ENCODE measurements around the gene VPREB3. TPM values are rescaled to one million over a fixed set of nuclear protein-coding genes. Genes with fewer than 3 reads are reported as not detected.

VPREB3 gene
- total and polyA plus RNA-seq, 2 donors (not counting 1 experiment from before 2014, with no cell fraction given), result not detected

GRCh38 chr22:23774922-23775436 is 20.8 kb upstream of the VPREB3 start:
- no peaks in the 10 kb centered on the region for H3K36me3 ChIP-seq (ENCODE audit: control insufficient read depth, insufficient read depth, low read length)
- H4K20me1 ChIP-seq (ENCODE audit: control insufficient read depth, extremely low read depth, insufficient read depth, low read length), result no peaks in the 10 kb centered on the region
- no peak overlapping the region for H3K27ac ChIP-seq (ENCODE audit: insufficient read depth, low read length)
- no peaks in the 10 kb centered on the region for H3K79me2 ChIP-seq (ENCODE audit: control insufficient read depth, insufficient read depth, low read length)
- no peaks in the 10 kb centered on the region for H3K9me3 ChIP-seq (ENCODE audit: control insufficient read depth, insufficient read depth, low read depth, low read length)
- peaks cover 12% of the 10 kb centered on the region for H3K4me1 ChIP-seq (ENCODE audit: control insufficient read depth, extremely low read depth, insufficient read depth, low read length)
- TF ChIP-seq CTCF (conservative IDR thresholded peaks at IDR 0.05 in 1 of 2, IDR thresholded peaks at IDR 0.05 in 1 of 2; ENCODE audit: low read depth in 1 of 2, low read length in 2 of 2) (no peak), EZH2 (IDR thresholded peaks at IDR 0.05; ENCODE audit: low read length, missing control alignments) (no peak)
- peak; percentile 76 to 77 for DNase-seq (ENCODE audit: low read depth in 2 of 2)
- H3K4me3 ChIP-seq (replicated peaks in 1 of 4; ENCODE audit: control extremely low read depth in 1 of 4, insufficient read depth in 1 of 4, low read depth in 3 of 4, low read length in 4 of 4), result no peak overlapping the region
- no peak overlapping the region for H2AFZ ChIP-seq (ENCODE audit: low read length)
- H3K27me3 ChIP-seq (ENCODE audit: control insufficient read depth, insufficient read depth, low read length), result no peaks in the 10 kb centered on the region
- H3K9ac ChIP-seq (ENCODE audit: insufficient read depth, low read length), result no peak overlapping the region
- no peak overlapping the region for H3K4me2 ChIP-seq (ENCODE audit: extremely low read depth, insufficient read depth, low read length)

- Histone ChIP-seq H3K4me1 (ENCODE audit: control insufficient read depth, extremely low read depth, insufficient read depth, low read length) (peaks cover 12% of the 10 kb centered on the region), H3K36me3 (ENCODE audit: control insufficient read depth, insufficient read depth, low read length) (no peaks in the 10 kb centered on the region), H3K27me3 (ENCODE audit: control insufficient read depth, insufficient read depth, low read length) (no peaks in the 10 kb centered on the region), H3K9ac (ENCODE audit: insufficient read depth, low read length) (no peak overlapping the region), H3K9me3 (ENCODE audit: control insufficient read depth, insufficient read depth, low read depth, low read length) (no peaks in the 10 kb centered on the region), H2AFZ (ENCODE audit: low read length) (no peak overlapping the region), H3K4me3 (replicated peaks in 1 of 4; ENCODE audit: control extremely low read depth in 1 of 4, insufficient read depth in 1 of 4, low read depth in 3 of 4, low read length in 4 of 4) (no peak overlapping the region), H3K27ac (ENCODE audit: insufficient read depth, low read length) (no peak overlapping the region), H3K4me2 (ENCODE audit: extremely low read depth, insufficient read depth, low read length) (no peak overlapping the region), H3K79me2 (ENCODE audit: control insufficient read depth, insufficient read depth, low read length) (no peaks in the 10 kb centered on the region), H4K20me1 (ENCODE audit: control insufficient read depth, extremely low read depth, insufficient read depth, low read length) (no peaks in the 10 kb centered on the region)
- no peak for DNase-seq (ENCODE audit: low read depth in 2 of 2)
- TF ChIP-seq EZH2 (IDR thresholded peaks at IDR 0.05; ENCODE audit: low read length, missing control alignments), result no peak
- no peak for TF ChIP-seq CTCF (conservative IDR thresholded peaks at IDR 0.05 in 1 of 2, IDR thresholded peaks at IDR 0.05 in 1 of 2; ENCODE audit: low read depth in 1 of 2, low read length in 2 of 2)
Observed at GRCh38 chr22:23774114-23774921, 20.1 kb upstream of the VPREB3 start.

GRCh38 chr22:23773483-23774113 is 19.4 kb upstream of the VPREB3 start:
- Histone ChIP-seq H3K79me2 (ENCODE audit: control insufficient read depth, insufficient read depth, low read length) (no peaks in the 10 kb centered on the region), H3K4me2 (ENCODE audit: extremely low read depth, insufficient read depth, low read length) (peak overlapping the region; percentile 70), H3K9ac (ENCODE audit: insufficient read depth, low read length) (no peak overlapping the region), H2AFZ (ENCODE audit: low read length) (no peak overlapping the region), H3K27me3 (ENCODE audit: control insufficient read depth, insufficient read depth, low read length) (no peaks in the 10 kb centered on the region), H4K20me1 (ENCODE audit: control insufficient read depth, extremely low read depth, insufficient read depth, low read length) (no peaks in the 10 kb centered on the region), H3K4me3 (replicated peaks in 1 of 4; ENCODE audit: control extremely low read depth in 1 of 4, insufficient read depth in 1 of 4, low read depth in 3 of 4, low read length in 4 of 4) (peak overlapping the region in 1 of 4 experiments; percentile 55), H3K4me1 (ENCODE audit: control insufficient read depth, extremely low read depth, insufficient read depth, low read length) (peaks cover 12% of the 10 kb centered on the region), H3K27ac (ENCODE audit: insufficient read depth, low read length) (no peak overlapping the region), H3K36me3 (ENCODE audit: control insufficient read depth, insufficient read depth, low read length) (no peaks in the 10 kb centered on the region), H3K9me3 (ENCODE audit: control insufficient read depth, insufficient read depth, low read depth, low read length) (no peaks in the 10 kb centered on the region)
- no peak for DNase-seq (ENCODE audit: low read depth in 2 of 2)
- TF ChIP-seq CTCF (conservative IDR thresholded peaks at IDR 0.05 in 1 of 2, IDR thresholded peaks at IDR 0.05 in 1 of 2; ENCODE audit: low read depth in 1 of 2, low read length in 2 of 2), result no peak
- TF ChIP-seq EZH2 (IDR thresholded peaks at IDR 0.05; ENCODE audit: low read length, missing control alignments), result no peak
